ENCODE measurements around the gene FLII. TPM values are rescaled to one million over a fixed set of nuclear protein-coding genes. Genes with fewer than 3 reads are reported as not detected.

The FLII gene
- total RNA-seq, 1 experiment from 2014 or later, result 264 TPM

- DNase-seq (ENCODE audit: low read depth, low spot score) (no peak), ATAC-seq (no peak)
- Histone ChIP-seq H3K4me2 (ENCODE audit: low read length) (peak overlapping the region; percentile 88), H3K9me2 (ENCODE audit: insufficient read depth) (no peaks in the 10 kb centered on the region), H3K4me3 (replicated peaks in 1 of 2; ENCODE audit: low read depth in 1 of 2, low read length in 2 of 2) (no peak overlapping the region), H3K27ac (ENCODE audit: low read depth, low read length) (no peak overlapping the region), H3K9ac (ENCODE audit: low read length) (no peak overlapping the region), H3K79me2 (ENCODE audit: insufficient read depth, low read length) (peaks cover 41% of the 10 kb centered on the region), H4K20me1 (ENCODE audit: insufficient read depth) (no peaks in the 10 kb centered on the region), H3K9me3 (ENCODE audit: control insufficient read depth in 1 of 2, insufficient read depth in 1 of 2, low read depth in 1 of 2, low read length in 2 of 2) (no peaks in the 10 kb centered on the region), H2AFZ (ENCODE audit: low read depth, low read length, poor library complexity, severe bottlenecking) (no peak overlapping the region), H3K27me3 (ENCODE audit: insufficient read depth, low read length) (no peaks in the 10 kb centered on the region), H3K4me1 (ENCODE audit: control insufficient read depth in 1 of 2, insufficient read depth in 2 of 2, low read length in 2 of 2) (peaks cover 20 to 33% of the 10 kb centered on the region in 2 experiments), H3K36me3 (ENCODE audit: control insufficient read depth in 1 of 2, insufficient read depth in 2 of 2, low read length in 2 of 2) (peaks cover 15 to 34% of the 10 kb centered on the region in 2 experiments)
- BruUV-seq (replicated peaks), result no TSS peak
- RAD21 ChIA-PET (ENCODE audit: low non-redundant PET in 1 of 2, low total read pairs in 2 of 2, uncharacterized antibody in 2 of 2, unreplicated experiment in 2 of 2), result no interaction called here
- intact Hi-C loops (cut with micrococcal nuclease), result no loop called here
- CTCF ChIA-PET, result no interaction called here
- POLR2A ChIA-PET, result no interaction called here
- TF ChIP-seq, protein P1, sequence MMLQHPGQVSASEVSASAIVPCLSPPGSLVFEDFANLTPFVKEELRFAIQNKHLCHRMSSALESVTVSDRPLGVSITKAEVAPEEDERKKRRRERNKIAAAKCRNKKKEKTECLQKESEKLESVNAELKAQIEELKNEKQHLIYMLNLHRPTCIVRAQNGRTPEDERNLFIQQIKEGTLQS (IDR thresholded peaks at IDR 0.05), result no peak
- TF ChIP-seq SIN3A (IDR thresholded peaks at IDR 0.05; ENCODE audit: low read depth) (no peak), SP1 (IDR thresholded peaks at IDR 0.05; ENCODE audit: low read depth) (no peak), RAD21 (IDR thresholded peaks at IDR 0.05; ENCODE audit: low read depth) (no peak), YY1 (IDR thresholded peaks at IDR 0.05; ENCODE audit: extremely low read depth, insufficient replicate concordance, low read depth, low read length) (no peak), ELF1 (IDR thresholded peaks at IDR 0.05; ENCODE audit: borderline replicate concordance, low read depth) (no peak), ZBTB33 (IDR thresholded peaks at IDR 0.05; ENCODE audit: extremely low read depth, insufficient replicate concordance, low read length) (no peak)
Measured at GRCh38 chr17:18256351-18256750, 2.2 kb downstream of the FLII start.

Measured in HCT116 (cell line).